DOHH2 (cell line): ENCODE results near the gene BEND3.

Experiments
- CTCF ChIP-seq: fragments of 200-600 bp; sonication (generic); IDR thresholded peaks from one replicate; pipeline ENCODE4 v1.5.1; 2014; ENCODE audit warnings: antibody characterized with exemption, mild to moderate bottlenecking, low read depth, low read length; ENCODE audit not compliant: poor library complexity, severe bottlenecking
- EZH2phosphoT487 ChIP-seq: fragments of 200-600 bp; sonication (generic); IDR thresholded peaks from 2 replicates; pipeline ENCODE4 v1.6.1; 2017; ENCODE audit warnings: borderline replicate concordance, mild to moderate bottlenecking, antibody characterized with exemption, low read length, moderate library complexity, mixed read lengths

DNA sequence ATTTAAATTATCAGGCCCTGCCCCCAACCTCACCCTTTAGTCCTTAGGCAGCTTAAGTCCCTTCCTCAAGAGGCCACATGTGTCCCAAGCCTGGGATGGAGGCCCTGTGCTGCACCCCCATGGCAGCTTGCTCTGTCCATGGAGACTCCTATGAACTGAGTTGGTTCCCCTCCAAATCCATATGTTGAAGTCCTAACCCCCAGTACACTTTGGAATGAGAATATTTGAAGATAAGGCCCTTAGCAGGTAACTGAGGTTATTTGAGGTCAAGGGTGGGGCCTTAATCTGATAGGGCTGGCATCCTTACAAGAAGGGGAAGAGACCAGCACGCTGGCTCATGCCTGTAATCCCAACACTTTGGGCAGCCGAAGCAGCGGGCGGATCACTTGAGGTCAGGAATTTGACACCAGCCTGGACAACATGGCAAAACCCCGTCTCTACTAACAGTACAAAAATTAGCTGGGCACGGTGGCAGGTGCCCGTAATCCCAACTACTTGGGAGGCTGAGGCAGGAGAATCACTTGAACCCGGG, 6.7 kb upstream of the BEND3 start:
- TF ChIP-seq CTCF (no peak), EZH2phosphoT487 (no peak)
